NCI-H774 (cell line): Measurements from ENCODE around the gene CMIP.
"Not testable (repeated sequence)": the region's sequence is repeated elsewhere in the genome, so short reads cannot be mapped to it uniquely, and the experiment has no call there.

ENCODE experiments used
- DNase-seq: peaks from one replicate; lab custom pipeline; 2025; lab: John Stamatoyannopoulos, UW

CMIP gene

DNA sequence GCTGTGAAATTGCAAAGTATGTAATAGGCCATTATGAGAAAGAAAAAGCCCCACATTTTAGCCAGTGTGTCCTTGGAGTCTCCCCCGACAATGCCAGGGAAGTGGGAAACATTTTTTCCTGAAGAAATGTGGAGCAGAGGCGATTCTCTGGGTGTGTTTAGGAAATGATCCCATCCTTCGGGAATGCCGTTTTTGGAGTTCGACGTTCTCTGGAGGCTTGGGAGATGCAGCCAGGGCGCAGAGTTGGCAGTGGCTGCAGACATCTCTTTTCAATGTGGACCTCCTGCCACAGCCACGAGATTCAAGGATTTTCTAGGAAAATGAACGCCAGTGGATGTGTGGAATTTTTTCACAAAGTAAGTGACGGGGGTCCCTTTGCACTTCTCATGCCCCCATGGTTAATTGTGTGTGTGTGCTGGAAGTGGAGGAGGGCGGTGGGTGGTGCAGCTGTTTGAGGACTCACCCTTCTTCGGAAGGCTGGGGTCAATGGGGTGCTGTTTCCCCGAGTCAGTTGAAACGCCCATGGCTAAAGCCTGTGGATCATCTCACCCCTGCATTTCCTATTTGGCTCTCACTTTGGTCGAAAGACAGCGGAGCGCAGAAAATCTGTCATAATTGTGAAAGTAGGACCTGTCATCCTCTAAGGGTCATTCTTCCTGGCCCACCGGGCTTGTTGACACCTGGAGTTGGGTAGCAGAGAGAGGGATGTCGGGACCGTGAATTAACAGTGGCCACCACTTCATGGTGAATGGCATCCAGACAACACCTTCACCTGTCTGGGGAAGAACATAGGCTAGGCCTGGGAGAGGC lies 73.2 kb downstream of the CMIP start:
- no peak for DNase-seq

DNA sequence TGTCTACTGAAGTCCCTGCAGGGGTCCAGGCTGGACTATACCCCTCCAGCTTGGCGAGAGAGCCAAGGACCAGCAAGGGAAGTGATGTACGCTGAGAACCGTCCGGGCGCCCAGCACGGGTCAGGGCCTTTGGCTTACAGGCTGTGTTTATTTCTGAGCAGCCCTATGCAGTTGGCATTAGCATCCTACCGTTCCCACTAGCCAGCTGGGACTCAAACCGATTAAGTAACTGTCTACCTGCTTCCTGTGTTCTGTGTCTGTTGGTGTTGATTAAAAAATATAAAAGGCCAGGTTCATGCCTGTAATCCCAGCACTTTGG lies 73.8 kb downstream of the CMIP start:
- no peak for DNase-seq

DNA sequence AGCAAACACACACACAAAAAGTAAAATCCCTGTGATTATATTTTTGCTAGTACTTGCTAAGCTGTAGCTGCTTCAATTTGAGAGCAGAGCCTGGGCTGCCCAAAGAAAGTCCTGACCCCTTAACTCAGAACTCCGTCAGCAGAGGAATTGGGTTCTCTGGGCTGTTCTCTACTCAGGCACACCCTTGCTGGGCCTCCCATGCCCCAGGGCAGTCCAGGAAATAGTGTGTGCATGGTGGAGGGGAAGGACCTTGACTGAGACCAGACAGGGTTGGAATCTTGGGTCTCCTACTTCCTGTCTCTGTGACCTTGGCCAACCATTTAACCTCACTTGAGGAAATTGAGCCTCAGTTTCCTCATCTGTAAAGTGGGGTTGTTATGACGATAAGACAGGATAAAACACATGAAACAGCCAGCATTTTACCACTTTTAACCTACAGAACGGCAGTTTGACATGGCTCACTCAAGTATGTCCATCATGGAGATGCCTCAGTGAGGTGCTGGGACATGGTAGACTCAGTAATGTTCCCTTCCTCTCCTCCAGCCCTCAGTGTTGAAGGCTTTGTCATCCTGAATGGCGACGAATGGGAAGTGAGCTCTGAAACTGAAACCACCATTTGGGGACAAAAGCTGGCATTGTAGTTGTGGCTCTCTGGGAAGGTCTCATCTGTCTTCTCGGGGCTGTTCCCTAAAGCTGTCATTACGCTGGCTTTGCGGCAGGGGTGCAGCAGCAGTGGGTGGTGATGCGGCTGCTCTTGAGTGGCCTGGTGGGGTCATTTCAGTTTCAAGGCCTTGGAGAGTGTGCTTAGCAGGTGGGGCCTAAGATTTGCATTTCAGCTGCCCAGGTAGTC lies 74.9 kb downstream of the CMIP start:
- no peak for DNase-seq

DNA sequence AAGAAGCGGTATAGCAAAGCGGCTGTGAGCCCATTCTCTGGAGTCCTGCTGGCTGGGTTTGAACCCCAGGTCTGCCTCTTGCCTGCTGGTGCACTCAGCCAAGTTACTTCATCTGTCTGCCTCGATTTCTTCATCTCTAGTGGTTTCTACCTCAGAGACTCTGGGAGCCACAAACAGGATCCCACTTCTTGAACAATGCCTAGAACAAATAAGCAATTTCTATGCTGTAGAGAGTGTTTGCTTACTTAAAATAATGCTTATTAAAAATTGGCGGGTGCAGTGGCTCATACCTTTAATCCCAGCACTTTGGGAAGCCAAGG lies 75.5 kb downstream of the CMIP start:
- no peak for DNase-seq

DNA sequence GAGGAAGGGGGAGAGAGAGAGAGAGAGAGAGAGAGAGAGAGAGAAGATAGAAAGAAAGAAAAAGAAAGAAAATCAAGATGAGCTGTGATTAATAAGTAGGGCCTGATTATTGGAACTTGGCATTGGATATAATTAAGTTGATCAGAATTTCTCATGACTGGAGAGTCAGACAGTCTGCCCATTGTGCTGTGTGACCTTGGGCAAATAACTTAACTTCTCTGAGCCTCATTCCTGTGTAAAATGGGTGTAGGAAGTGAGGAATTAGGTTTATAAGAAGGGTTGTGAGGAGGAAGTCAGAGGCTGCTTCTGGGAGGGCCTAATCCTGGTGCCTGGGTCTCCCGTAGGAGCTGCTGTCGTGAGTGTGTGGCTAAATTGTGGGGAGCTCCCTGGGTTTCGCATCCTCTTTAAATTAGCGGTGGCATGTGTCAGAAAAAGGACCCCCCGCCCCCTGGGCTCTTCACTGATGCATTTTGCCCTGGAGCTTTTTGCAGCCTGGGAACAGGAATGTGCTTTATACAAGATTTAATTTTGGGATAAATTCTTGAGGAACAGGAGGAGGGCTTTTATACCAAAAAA lies 76.0 kb downstream of the CMIP start:
- no peak for DNase-seq

DNA sequence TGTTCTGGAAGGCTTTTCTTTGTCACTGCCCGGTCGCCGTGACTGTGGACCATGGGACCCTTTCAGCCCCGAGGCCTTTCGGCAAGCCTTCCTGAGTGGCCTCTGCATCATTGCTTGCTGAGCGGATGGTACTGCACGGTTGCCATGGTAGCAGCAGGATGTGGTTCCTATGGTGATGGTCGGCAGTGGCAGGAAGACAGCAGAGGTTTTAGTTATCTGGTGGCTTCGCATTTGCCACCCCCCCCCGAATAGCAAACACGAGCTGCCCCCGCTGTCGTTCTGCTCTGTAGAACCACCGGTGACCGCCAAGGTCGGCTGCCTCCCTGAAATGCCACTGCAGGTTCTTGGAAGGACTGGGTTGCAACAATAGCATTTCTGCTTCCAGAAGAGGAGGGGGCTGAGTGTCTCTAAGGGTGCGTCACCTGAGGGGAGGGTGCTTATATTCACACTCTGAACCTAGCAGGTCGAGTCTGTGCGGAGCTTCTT lies 76.6 kb downstream of the CMIP start:
- DNase-seq: no peak

DNA sequence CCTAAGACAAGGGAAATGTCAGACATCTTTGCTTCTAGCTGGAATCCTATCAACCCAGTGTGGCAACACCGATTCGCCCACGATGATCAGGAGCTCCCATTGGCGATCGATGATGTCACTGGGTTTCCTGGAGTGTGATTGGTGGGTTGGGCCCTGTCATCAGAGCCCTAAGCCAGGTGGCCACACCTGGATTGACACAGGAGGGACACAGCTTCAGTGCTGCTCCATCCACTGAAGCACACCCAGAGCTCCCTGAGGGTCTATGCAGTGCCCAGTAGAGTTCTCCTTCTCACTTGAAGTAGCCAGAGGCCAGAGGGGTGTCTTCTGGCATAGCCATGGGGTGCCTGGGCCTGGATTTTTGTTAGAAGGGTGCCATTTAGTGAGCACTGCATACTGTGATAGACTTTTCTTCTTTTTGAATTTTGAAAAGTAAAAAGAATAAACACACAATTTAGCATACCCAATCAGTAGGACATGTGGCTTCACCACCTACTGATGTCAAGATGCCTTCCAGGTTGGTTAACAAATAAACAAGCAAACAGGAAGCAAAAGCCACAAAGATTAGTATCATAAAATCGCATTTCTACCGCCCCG lies 77.6 kb downstream of the CMIP start:
- no peak for DNase-seq

DNA sequence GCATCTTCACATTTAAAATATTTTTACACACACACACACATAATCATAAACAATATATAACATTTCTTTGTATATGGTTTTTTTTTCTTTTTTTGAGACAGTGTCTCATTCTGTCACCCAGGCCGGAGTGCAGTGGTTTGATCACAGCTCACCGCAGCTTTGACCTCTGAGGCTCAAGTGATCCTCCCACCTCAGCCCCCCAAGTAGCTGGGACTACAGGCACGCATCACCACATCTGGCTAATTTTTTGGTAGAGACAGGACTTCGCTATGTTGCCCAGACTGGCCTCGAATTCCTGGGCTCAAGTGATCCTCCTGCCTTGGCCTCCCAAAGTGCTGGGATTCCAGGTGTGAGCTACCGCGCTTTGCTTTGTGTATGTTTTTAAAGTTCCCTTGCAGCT lies 78.2 kb downstream of the CMIP start:
- not testable (repeated sequence) for DNase-seq

DNA sequence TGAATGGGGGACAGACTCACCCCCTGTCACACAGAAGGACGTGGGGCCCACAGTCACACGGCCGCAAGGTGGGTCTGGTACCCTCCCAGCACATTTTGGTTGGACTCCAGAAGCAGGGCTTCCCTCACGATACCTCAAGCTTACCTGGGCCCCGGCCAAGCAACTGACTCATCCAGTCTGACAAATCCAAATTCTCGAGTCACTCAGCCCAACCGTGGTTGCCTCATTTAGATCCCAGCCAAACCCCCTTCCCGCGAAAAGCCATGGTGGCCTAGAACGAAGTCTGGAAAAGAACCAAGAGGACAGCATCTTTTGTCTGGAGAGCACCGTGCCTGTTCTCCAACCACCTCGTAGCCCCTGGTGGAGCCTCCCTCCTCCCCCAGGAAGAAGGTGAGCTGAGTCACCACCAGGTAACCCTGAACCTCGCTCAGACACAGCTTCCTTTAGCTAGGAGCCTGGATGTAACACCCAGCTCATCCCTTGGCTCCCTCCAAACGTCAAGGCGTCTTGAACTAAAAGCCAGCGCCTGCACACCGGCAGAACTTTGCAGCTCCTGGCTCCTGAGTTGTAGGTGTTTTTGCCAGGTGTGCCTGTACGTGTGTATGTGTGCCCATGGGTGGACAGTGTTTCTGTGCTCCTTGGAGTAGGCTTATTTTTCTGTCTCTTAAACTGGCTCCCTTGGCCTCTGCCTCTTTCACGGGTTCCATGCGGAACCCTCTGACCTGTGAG lies 78.9 kb downstream of the CMIP start:
- no peak for DNase-seq

DNA sequence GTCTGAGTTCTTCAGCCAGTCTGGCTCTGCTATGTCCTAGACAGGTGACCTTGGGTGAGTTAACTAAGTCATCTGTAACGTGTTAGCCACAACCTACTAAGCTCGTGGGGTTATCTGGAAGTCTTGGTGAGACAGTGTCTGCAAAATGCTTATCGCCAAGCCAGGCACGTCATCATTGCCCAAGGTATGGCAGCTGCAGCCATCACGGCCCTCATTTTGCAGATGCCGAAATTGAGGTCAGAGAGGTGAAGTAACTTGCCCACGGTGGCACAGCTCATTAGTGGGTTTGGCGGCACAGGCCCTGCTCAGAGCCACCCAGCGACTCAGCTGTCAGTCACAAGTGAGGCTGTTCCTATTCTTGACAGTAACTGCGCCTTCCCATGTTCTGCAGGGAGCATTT lies 79.8 kb downstream of the CMIP start:
- no peak for DNase-seq

DNA sequence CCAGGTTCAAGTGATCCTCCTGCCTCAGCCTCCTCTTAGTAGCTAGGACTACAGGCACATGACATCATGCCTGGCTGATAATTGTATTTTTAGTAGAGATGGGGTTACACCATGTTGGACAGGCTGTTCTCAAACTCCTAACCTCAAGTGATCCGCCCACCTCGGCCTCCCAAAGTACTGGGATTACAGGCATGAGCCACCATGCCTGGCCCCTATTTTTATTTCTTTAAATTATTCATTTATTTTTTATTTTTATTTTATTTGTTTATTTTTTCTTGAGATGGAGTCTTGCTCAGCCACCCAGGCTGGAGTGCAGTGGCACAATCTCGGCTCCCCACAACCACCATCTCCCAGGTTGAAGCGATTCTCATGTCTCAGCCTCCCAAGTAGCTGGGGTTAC lies 80.3 kb downstream of the CMIP start:
- not testable (repeated sequence) for DNase-seq

DNA sequence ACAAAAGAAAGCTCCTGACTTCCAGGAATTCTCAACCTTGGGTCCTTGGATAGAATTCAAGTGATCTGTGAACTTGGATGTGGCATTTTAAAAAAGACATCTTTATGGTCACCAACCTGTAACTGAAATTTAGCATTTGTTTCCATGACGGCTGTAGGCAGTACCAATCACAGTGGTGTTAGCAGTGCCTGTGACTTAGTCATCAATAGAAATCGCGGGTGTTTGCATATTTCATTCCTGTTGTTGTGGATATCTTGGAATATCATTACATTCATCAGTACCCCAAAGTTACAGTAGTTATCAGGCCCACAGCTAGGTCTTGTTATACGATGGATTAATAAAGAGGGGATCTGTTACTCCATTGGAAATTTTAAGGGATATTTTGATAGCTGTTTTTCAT lies 81.6 kb downstream of the CMIP start:
- no peak for DNase-seq

DNA sequence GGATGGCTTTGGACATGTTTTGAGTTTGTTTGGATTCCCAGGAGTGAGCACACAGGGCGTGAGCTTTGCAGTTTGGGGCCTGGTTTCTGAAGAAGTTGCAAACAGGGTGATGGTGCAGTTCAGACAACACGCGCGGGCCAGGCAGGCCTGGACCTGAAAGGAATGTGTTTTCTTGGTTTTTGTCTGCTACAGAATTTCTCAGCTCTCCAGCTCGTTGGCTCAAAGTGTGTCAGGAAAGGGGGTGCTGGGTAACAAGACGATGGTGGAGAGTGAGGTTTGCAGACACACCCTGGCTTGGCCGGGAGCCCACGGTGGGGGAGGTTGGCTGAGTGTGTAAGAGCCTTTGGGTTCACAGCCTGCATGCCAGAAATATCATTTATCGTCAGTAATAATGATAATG lies 82.3 kb downstream of the CMIP start:
- DNase-seq: no peak

DNA sequence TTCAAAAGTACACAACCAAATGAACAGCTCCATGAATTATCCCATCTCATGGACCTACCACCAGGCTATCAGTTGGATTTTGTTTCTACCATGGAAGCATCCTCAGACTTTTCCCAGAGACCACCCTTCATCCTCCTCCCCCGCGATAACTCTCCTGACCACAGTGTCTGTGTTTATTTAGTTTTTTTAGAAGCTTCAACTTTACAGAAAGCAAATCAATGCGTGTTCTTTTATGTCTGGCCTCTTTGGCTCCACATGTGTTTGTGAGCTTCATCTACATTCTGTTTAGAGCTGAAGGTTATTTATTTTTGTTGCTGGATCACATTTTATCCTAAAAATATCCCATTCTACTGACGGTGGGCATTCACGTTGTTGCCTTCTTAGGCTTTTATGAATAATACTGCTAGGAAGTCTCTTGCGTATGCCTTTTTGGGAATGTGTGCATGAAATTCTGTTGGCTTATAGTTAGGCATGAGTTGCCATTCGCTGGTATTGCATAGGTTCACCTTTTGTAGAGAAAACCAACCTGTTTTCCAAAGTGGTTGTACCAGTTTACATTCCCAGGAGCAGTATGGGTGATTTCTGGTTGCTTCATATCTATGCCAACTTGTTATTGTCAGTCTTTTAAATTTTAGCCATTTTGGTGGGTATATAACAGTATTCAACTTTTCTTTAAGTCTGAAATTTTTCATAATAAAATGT lies 83.0 kb downstream of the CMIP start:
- no peak for DNase-seq

DNA sequence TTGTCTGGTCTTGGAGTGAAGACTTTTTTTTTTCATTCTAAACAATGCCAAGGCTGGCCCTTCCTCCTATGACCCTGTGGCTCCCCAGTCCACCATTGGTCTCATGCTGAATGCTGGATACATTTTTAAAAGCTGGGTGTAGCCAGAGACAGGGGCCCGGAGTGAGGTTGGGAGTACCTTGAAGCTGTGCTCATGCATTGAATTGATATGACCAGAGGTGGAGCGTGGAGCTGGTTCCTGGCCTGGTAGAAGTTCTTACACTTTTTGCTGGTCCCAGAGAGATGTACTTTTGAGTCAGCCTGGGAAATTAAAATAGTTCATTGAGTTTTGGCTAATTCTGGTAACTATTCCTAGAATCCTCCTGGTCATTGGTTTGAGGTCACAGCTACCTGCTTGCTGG lies 83.6 kb downstream of the CMIP start:
- no peak for DNase-seq

DNA sequence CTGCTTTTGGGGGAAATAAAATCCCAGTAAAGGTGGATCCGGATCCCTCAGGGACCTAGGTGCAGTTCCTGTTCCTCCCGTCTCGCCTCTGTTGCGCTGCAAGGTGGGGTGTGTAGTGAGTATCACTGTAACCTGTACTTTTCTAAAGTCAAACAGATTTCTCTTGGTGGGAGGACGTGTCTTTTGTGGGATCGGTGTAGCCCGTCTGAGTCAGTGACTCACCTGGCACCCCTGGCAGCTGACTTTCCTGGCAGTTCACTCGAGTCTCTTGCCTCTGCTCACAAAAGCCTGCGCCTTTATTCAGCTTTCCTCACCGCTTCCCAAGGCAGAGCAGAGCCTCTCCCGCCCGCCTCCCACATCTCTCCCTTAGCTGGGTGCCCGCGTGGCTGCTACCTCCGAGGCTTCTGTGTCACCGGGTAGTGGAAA lies 85.7 kb downstream of the CMIP start:
- no peak for DNase-seq

DNA sequence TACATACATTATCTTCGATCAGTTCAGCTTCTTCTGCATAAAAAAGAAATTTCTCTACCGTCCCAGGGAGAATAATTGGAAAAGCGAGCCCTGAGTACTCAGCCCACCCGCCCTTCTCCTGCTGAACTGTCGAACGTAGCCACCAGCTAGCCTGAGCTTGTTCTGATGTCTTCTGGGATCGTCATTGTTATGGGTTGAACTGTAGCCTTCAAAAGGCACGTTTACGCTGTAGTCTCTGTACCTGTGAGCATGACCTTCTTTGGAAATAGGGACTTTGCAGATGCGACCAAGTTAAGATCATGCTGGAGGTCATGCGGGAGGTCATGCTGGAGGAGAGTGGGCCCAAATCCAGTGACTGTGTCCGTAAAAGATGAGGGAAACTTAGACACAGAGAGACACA lies 86.2 kb downstream of the CMIP start:
- DNase-seq: no peak

DNA sequence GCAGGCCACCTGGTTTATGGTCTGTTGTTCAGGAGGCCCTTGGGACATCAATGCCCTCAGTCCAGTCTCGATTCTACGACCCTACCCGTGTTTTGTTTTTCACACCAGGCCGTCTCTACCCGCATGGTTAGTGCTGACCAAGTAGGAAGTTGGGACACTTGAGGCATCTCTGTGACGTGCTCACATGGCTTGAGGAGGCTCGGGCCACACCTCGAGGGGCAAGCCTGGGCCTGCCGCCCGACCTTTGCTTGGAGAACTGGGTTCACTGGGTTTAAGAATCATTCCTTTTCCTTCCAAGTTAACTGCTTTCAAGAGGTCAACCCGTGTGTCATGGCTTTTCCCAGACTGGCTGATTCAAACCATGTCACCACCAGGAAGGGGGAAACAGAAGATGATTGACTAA lies 86.8 kb downstream of the CMIP start:
- DNase-seq: no peak

DNA sequence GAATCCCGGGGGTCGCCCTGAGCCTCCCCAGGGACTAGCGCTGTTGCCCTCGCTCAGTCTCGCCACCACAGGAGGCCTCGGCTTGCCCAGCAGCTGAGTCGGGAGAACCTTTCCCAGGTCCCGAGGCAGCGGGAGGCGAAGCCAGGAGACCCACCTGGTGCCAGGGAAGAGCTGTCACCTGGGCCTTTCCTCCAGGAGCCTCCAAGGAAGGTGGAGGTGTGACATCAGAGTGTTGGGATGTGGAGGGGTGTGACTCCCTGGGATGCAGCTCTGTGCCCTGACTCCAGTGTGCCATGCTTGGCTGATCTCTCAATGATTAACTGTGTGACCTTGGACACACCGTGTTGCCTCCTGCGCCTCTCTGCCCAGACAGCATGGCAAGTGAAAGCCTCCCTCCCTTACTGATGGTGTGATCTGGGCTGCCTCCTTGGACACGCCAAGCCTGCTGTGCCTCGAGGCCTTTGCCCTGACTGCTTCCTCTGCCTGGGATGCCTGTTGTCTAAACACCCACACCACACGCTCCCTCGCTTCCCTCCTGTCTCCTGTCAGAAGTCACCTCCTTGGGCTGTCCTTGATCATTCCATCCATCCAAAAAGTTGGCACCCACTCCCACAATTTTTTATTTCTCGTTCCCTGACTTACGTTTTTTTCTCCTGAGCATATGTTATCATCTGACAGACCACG lies 88.0 kb downstream of the CMIP start:
- DNase-seq: no peak

DNA sequence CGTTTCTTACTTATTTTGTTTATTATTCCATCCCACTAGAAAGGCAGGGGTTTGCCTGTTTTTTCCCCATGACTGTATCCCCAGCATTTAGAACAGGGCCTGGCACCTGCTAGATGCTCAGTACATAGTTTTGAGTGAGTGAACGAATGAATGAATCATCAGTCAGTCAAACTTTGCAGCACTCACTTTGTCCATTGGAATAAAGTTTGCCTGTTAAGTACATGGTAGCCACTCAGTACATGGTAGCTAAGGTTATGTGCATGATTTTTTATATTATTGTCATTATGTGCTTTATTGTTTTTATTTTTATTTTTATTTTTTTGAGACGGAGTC lies 88.5 kb downstream of the CMIP start:
- no peak for DNase-seq
